ENCODE measurements around the gene RABGAP1. TPM values are rescaled to one million over a fixed set of nuclear protein-coding genes. Genes with fewer than 3 reads are reported as not detected.

The RABGAP1 gene
- total RNA-seq, 4 donors from 2014 or later, result 38.3 to 78.3 (median 48.5) TPM

DNA sequence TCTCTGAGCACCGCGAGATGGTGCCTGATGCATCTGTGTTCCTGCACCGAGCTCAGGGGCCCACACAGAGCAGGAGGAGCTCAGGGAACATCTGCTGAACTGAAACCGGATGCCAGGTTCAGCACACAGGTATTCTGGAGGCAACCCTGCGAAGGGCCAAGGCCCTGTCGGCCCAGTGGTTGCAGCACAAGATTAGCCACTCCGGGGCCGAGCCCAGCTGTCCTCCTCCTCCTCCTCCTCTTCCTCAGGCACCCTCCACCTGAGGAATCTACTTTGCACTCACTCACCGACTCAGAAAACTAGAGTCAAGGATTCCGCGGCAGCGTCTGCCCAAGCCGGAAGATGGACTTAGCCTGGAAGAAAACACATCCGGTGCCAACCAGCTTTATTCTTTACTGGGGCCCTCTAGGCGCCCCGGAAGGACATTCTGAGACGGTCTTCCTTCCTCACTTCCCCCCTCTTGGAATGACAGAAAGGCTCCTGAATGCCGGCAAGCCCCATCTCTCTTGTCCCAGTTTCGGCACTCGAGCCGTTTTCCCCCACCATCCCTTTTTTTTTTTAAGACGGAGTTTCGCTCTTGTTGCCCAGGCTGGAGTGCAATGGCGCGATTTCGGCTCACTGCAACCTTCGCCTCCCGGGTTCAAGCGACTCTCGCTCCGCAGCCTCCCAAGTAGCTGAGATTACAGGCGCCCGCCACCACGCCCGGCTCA is 27.7 kb upstream of the RABGAP1 start, which contains the start of gene ZBTB6:
ZBTB6 (minus strand) TSS at position 360 of the 710 bp plus-strand sequence. CDS start 1,251 bp downstream, outside the sequence.
- TF ChIP-seq CTCF (IDR thresholded peaks at IDR 0.05), result no peak
- peak; percentile 94 for ATAC-seq (ENCODE audit: low FRiP score)
- no peak for DNase-seq (ENCODE audit: low spot score)

- DNase-seq (ENCODE audit: low spot score) (no peak), ATAC-seq (ENCODE audit: low FRiP score) (no peak)
- TF ChIP-seq CTCF (IDR thresholded peaks at IDR 0.05), result no peak
These were observed 22.5 kb upstream of the RABGAP1 start for GRCh38 chr9:122918310-122918709.

DNA sequence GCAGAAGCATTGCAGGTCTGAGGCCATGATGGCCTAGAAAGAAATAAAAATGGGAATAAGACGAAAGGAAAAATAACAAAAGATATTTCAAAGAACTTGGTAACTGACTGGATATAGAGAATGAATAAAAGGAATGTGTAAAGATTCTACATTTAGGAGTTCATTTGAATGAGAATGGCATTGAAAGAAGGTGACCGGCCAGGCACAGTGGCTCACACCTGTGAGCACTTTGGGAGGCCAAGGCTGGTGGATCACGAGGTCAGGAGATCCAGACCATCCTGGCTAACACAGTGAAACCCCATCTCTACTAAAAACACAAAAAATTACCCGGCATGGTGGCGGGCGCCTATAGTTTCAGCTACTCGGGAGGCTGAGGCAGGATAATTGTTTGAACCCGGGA is 18.1 kb upstream of the RABGAP1 start:
- ATAC-seq (ENCODE audit: low FRiP score) (no peak), DNase-seq (ENCODE audit: low spot score) (no peak)
- TF ChIP-seq CTCF (IDR thresholded peaks at IDR 0.05), result no peak

DNA sequence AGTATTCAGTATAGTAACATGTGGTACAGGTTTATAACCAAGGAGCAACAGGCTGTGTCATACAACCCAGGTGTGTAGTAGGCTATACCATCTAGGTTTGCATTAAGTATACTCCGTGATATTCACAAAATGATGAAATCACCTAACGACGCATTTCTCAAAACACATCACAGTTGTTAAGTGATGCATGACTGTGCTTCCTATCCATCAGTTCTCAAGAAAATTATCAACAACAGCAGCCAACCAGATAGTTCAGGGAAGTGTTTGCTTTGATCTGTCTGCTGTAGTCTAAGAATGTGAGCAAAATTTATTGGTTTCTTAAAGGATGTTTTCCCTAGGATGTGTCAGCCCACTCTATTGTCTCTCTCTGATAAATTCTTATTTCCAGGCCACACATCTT is 16.9 kb upstream of the RABGAP1 start:
- DNase-seq (ENCODE audit: low spot score) (no peak), ATAC-seq (ENCODE audit: low FRiP score) (no peak)
- no peak for TF ChIP-seq CTCF (IDR thresholded peaks at IDR 0.05)

- DNase-seq (ENCODE audit: low spot score) (no peak), ATAC-seq (ENCODE audit: low FRiP score) (no peak)
- no peak for TF ChIP-seq CTCF (IDR thresholded peaks at IDR 0.05)
These were observed 10.9 kb upstream of the RABGAP1 start for GRCh38 chr9:122929796-122930354.

DNA sequence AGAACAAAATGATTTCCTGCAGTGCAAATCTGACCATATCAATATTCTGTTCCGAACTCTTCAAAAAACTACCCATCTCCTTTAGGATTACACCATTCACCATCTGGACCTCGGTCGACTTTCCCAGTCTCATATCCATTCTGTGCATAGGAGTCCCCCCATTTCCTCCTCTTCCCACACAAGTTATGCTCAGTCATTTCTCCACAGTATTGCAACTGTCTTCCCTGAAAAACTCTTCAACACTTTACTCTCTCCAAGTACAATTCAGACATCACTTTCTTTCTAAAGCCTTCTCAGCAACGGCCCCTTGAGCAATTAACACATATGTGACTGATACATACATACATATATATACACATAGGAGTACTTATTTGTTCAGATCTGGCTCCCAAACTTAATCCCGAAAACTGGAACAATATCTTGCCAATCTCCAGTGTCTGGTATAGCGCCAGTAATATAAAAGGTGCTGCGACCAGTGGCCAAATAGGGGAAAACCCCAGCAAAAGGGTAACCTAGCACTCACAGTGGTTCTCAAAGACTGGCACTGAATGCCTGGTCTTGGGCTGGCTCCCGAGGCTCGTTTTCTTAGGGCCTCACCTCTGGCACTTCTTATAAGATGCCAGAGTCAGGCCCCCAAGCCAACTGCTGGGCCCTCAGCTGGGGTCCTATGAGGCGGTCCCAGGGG is 10.1 kb upstream of the RABGAP1 start:
- no peak for TF ChIP-seq CTCF (IDR thresholded peaks at IDR 0.05)
- no peak for DNase-seq (ENCODE audit: low spot score)
- no peak for ATAC-seq (ENCODE audit: low FRiP score)
